ENCODE results near the gene ELOVL3. TPM values are rescaled to one million over a fixed set of nuclear protein-coding genes. Genes with fewer than 3 reads are reported as not detected.

ELOVL3 gene
- total and polyA plus RNA-seq, 2 experiments from 2014 or later: 0.10 TPM; not detected in 1

DNA sequence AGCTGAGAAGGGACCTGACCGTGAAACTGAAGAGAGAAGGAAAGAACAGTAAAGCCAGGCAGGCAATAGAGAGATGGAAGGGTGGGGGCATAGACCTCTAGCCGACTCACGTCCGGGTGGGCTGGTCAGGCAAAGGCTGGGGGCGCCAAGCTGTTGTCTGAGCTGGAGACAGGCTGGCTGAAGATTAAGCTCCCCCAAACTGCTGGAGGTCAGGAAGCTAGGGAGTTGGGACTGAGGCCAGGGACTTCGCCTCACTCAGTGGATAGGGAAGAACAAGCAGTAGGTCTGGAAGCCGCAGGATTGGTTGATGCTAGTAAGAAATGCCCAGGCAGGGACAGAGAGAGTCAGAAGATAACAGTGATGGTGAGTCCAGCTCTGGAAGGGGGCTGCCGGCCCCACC is 9.9 kb downstream of the ELOVL3 start:
- Histone ChIP-seq H3K4me3 (no peak overlapping the region), H3K27ac (no peak overlapping the region), H3K4me1 (ENCODE audit: low read depth) (peaks cover 31% of the 10 kb centered on the region), H3K9me3 (ENCODE audit: low read depth) (no peaks in the 10 kb centered on the region), H3K36me3 (no peaks in the 10 kb centered on the region), H3K27me3 (peaks cover 40% of the 10 kb centered on the region)
- peak in 1 of 2 donors; percentile 14 for DNase-seq (ENCODE audit: low read depth in 1 of 2, low spot score in 1 of 2)
- TF ChIP-seq, protein P1, sequence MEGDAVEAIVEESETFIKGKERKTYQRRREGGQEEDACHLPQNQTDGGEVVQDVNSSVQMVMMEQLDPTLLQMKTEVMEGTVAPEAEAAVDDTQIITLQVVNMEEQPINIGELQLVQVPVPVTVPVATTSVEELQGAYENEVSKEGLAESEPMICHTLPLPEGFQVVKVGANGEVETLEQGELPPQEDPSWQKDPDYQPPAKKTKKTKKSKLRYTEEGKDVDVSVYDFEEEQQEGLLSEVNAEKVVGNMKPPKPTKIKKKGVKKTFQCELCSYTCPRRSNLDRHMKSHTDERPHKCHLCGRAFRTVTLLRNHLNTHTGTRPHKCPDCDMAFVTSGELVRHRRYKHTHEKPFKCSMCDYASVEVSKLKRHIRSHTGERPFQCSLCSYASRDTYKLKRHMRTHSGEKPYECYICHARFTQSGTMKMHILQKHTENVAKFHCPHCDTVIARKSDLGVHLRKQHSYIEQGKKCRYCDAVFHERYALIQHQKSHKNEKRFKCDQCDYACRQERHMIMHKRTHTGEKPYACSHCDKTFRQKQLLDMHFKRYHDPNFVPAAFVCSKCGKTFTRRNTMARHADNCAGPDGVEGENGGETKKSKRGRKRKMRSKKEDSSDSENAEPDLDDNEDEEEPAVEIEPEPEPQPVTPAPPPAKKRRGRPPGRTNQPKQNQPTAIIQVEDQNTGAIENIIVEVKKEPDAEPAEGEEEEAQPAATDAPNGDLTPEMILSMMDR (IDR thresholded peaks at IDR 0.05; ENCODE audit: low read depth, low read length): no peak

DNA sequence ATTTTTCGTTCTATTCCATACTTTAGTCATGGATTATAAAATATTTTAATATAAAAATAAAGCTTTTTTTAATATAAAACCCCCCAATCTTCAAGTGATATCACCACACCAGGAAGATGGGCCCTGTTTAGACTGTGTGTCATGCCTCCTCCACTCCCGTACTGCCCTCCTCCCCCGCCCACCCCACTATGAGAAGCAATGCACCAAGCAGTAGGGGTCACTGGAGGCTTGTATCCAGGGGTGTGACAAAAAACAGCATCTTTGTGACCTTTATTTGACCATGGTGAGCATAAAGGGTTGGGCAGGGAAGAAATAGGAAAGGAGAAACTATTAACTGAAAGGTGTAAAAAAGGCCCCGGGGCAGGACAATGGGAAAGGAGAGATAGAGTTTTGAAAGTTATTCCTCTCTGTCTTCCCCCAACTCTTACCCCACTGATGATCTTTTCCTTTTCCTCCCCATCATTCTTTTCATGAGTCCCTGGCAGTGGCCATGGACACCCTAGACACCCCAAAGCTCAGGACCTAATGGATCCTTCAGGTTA is 11.7 kb downstream of the ELOVL3 start:
- H3K27me3 ChIP-seq: peaks cover 31% of the 10 kb centered on the region
- no peak for DNase-seq (ENCODE audit: low read depth in 1 of 2, low spot score in 1 of 2)
- peaks cover 31% of the 10 kb centered on the region for H3K4me1 ChIP-seq (ENCODE audit: low read depth)

DNA sequence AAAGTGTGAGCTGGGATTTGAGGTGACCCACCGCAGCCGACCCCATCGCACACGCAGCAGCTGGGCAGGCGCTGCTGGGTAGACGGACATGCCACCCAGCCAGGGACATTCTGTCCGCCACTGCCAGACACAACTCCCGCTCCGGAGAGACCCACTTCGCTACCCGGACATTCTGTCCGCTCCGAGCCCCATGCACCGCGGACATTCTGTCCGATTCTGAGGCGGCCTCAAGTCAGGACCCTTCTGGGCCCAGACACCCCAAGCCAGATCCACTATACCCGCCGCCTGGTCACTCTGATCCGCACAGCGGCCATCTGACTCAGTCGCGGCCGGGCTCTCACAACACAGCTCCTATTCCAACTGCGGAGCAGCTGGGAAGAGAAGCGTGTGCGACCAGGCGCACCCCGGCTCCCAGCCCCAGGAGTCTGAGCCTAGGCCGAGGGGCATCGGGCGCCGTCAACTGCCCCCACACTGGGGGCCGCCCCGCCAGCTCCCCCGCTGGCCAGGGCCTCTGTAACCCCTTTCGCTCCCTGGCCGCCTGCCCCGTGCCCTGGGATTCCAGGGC is 14.4 kb downstream of the ELOVL3 start:
- Histone ChIP-seq H3K27ac (no peak overlapping the region), H3K27me3 (peaks cover 34% of the 10 kb centered on the region), H3K9me3 (ENCODE audit: low read depth) (no peaks in the 10 kb centered on the region), H3K36me3 (no peaks in the 10 kb centered on the region), H3K4me1 (ENCODE audit: low read depth) (peaks cover 26% of the 10 kb centered on the region), H3K4me3 (peak overlapping the region; percentile 46)
- peak in 1 of 2 donors; percentile 15 for DNase-seq (ENCODE audit: low read depth in 1 of 2, low spot score in 1 of 2)
- TF ChIP-seq, protein P1 (IDR thresholded peaks at IDR 0.05; ENCODE audit: low read depth, low read length): no peak

More for the DNA sequence above, 11.7 kb downstream of the ELOVL3 start:
- Histone ChIP-seq H3K36me3 (no peaks in the 10 kb centered on the region), H3K4me3 (no peak overlapping the region), H3K27ac (no peak overlapping the region), H3K9me3 (ENCODE audit: low read depth) (no peaks in the 10 kb centered on the region)
- TF ChIP-seq, protein P1 (IDR thresholded peaks at IDR 0.05; ENCODE audit: low read depth, low read length): no peak

DNA sequence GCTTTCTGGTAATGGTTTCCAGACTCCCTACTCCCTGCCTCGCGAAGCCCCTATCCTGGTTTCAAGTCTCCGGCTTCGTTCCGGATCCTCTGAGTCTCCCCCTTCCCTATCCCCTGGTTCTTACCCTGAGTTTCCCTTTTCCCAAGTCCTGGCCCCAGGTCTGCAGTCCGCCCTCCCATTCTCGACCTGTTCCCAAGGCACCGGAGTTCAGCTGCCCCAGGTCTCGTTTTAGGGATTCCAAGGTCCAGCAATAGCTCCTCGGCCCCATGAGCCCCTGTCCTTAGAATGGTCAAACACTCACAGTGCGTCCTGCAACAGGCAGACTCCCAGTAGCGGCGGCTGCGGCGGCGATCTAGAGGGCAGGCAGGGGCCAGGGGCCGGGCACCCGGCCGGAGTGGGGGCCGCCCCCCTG is 14.9 kb downstream of the ELOVL3 start:
- peaks cover 34% of the 10 kb centered on the region for H3K27me3 ChIP-seq
- H3K4me1 ChIP-seq (ENCODE audit: low read depth): peaks cover 21% of the 10 kb centered on the region
- TF ChIP-seq, protein P1 (IDR thresholded peaks at IDR 0.05; ENCODE audit: low read depth, low read length): no peak
- peak overlapping the region; percentile 46 for H3K4me3 ChIP-seq
- H3K36me3 ChIP-seq: no peaks in the 10 kb centered on the region
- no peaks in the 10 kb centered on the region for H3K9me3 ChIP-seq (ENCODE audit: low read depth)
- H3K27ac ChIP-seq: no peak overlapping the region
- no peak for DNase-seq (ENCODE audit: low read depth in 1 of 2, low spot score in 1 of 2)

DNA sequence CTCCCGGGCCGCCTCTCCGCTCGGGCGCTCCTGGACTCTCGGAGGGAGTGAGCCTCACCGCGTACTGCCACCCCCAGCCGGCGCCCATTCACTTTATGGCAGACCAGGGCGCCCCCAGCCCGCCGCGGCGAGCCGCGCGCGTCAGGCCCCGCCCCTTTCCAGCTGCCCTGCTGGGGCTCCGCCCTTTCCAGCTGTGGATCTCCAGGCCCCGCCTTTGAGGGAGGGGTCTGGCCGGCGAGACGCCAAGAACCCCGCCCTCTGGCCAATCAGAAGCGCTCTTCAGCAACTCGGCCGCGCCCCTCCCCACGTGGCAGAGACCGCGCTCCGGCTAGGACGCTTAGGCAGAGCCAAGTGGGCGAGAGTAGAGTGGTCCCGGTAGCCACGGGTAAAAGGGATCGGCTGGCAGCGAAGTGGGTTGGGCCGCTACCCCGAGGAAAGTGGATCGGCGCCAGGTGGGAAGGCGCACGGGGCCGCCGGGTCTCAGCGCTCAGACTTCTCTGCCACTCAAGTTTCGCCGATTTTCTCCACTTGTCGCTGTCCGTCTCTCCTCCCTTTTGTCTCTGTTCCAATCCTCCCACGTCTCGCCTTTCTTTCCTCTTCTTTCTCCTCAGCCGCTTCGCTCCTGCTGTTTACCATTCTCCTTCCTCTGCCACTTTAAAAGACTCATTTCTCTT is 15.5 kb downstream of the ELOVL3 start, which contains the start of gene PITX3:
Gene PITX3, minus strand, starts transcription at position 69 of the 674 bp plus-strand sequence. CDS start 9,432 bp downstream, outside the sequence.
- no peaks in the 10 kb centered on the region for H3K9me3 ChIP-seq (ENCODE audit: low read depth)
- peak; percentile 95 to 98 for DNase-seq (ENCODE audit: low read depth in 1 of 2, low spot score in 1 of 2)
- H3K4me3 ChIP-seq: peak within 1 kb of the TSS; percentile 46
- peaks cover 34% of the 10 kb centered on the region for H3K27me3 ChIP-seq
- no peaks in the 10 kb centered on the region for H3K36me3 ChIP-seq
- no peak within 1 kb of the TSS for H3K27ac ChIP-seq
- TF ChIP-seq, protein P1 (IDR thresholded peaks at IDR 0.05; ENCODE audit: low read depth, low read length): no peak
- peaks cover 21% of the 10 kb centered on the region for H3K4me1 ChIP-seq (ENCODE audit: low read depth)

All from cardiac muscle cell (in vitro differentiated cells and primary cell).